Measurements from ENCODE around the gene SAXO1.

DNA sequence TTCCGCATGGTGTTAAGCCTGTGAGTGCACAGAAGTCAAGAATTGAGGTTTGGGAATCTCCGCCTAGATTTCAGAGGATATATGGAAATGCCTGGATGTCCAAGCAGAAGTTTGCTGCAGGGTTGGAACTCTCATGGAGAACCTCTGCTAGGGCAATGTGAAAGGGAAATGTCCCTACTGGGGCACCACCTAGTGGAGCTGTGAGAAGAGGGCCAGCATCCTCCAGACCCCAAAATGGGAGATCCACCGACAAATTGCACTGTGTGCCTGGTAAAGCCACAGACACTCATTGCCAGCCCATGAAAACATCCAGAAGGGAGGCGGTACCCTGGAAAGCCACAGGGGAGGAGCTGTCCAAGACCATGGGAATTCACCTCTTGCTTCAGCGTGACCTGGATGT, 3.6 kb upstream of the SAXO1 start:
- TF ChIP-seq EZH2 (IDR thresholded peaks at IDR 0.05; ENCODE audit: borderline replicate concordance): no peak
- TF ChIP-seq CTCF (IDR thresholded peaks at IDR 0.05; ENCODE audit: poor library complexity): no peak
- TF ChIP-seq EZH2phosphoT487 (IDR thresholded peaks at IDR 0.05; ENCODE audit: low read depth, severe bottlenecking, unreplicated experiment): no peak
